GM12878 (cell line): Measurements from ENCODE around the gene HAGHL. TPM values are rescaled to one million over a fixed set of nuclear protein-coding genes. Genes with fewer than 3 reads are reported as not detected.

Experiments used
- ATAC-seq: fragments of 200-7000 bp; cut with Tn5 transposase; 3 replicates; pipeline ENCODE4 v1.9.1; 2020; ENCODE audit warnings: mild to moderate bottlenecking, moderate library complexity
- BruUV-seq: library from RNA; stranded (reverse); fragments of 400-500 nt; replicated peaks from 2 replicates; lab custom pipeline; 2021; lab: Mats Ljungman, UMichigan
- CTCF ChIA-PET: fragments of 300-600 bp; sonication (Branson Sonifier 250); formaldehyde crosslinking; extraction: SDS; loops from one replicate; lab custom pipeline; 2021; ENCODE audit warnings: inconsistent platforms; lab: Yijun Ruan, JAX
- POLR2A ChIA-PET: fragments of 350-600 bp; formaldehyde crosslinking; extraction: SDS; loops from one replicate; lab custom pipeline; 2021; ENCODE audit warnings: inconsistent platforms; lab: Charles Lee
- RAD21 ChIA-PET: fragments of 300-600 bp; sonication (Branson Sonifier 250); formaldehyde crosslinking; loops from one replicate; lab custom pipeline; 2023; ENCODE audit warnings: antibody characterized with exemption; ENCODE audit not compliant: unreplicated experiment; lab: Charles Lee
- SMC1A ChIA-PET: fragments of 300-600 bp; sonication (Branson Sonifier 250); formaldehyde crosslinking; loops from one replicate; lab custom pipeline; 2023; ENCODE audit not compliant: unreplicated experiment, uncharacterized antibody; lab: Charles Lee
- DNase-seq: peaks from one replicate; pipeline ENCODE4 v3.0.0-alpha.2; 2011; ENCODE audit warnings: low read depth, low spot score
- FAIRE-seq: peaks from 3 replicates; lab custom pipeline; 2011; peaks lifted over from hg19 to GRCh38; lab: Jason Lieb, UNC
- H2AFZ ChIP-seq: 2 replicates; pipeline ENCODE4 v1.6.0; 2011; ENCODE audit warnings: low read depth, low read length, control low read depth; ENCODE audit not compliant: control insufficient read depth
- H3K27ac ChIP-seq: 2 replicates; pipeline ENCODE4 v1.5.1; 2011; ENCODE audit warnings: control low read depth; ENCODE audit not compliant: control insufficient read depth, insufficient read depth
- H3K27me3 ChIP-seq, 2 experiments: replicated peaks in 1 of 2; 2 replicates each; pipeline versions ENCODE4 v1.6.0 to v1.6.1; 2011; ENCODE audit warnings: low read length in 1 of 2; ENCODE audit not compliant: control insufficient read depth in 2 of 2, insufficient read depth in 2 of 2
- H3K36me3 ChIP-seq, 2 experiments: 2 replicates each; pipeline ENCODE4 v1.5.1; 2011; ENCODE audit warnings: low read length in 1 of 2; ENCODE audit not compliant: control insufficient read depth in 2 of 2, insufficient read depth in 2 of 2
- H3K4me1 ChIP-seq: 2 replicates; pipeline ENCODE4 v1.6.1; 2011; ENCODE audit warnings: mild to moderate bottlenecking, low read length, moderate library complexity, mixed read lengths; ENCODE audit not compliant: control insufficient read depth, insufficient read depth
- H3K4me2 ChIP-seq: 2 replicates; pipeline ENCODE4 v1.6.0; 2011; ENCODE audit warnings: control low read depth; ENCODE audit not compliant: control insufficient read depth, insufficient read depth
- H3K4me3 ChIP-seq: fragments of 200-600 bp; sonication (generic); 2 replicates; pipeline ENCODE4 v1.5.1; 2016
- H3K79me2 ChIP-seq: 2 replicates; pipeline ENCODE4 v1.6.0; 2011; ENCODE audit warnings: low read length; ENCODE audit not compliant: control insufficient read depth, insufficient read depth
- H3K9ac ChIP-seq: 2 replicates; pipeline ENCODE4 v1.8.0; 2011; ENCODE audit warnings: low read length, control low read depth, mixed read lengths; ENCODE audit not compliant: control insufficient read depth, insufficient read depth
- H3K9me3 ChIP-seq: replicated peaks from 3 replicates; pipeline ENCODE4 v1.5.1; 2011; ENCODE audit warnings: mild to moderate bottlenecking, low read length; ENCODE audit not compliant: control insufficient read depth, insufficient read depth
- H4K20me1 ChIP-seq: 2 replicates; pipeline ENCODE4 v1.6.0; 2011; ENCODE audit not compliant: control insufficient read depth, insufficient read depth
- BCL11A ChIP-seq: IDR thresholded peaks from 2 replicates; pipeline ENCODE4 v1.6.1; 2011; ENCODE audit warnings: low read depth, low read length
- BCLAF1 ChIP-seq: fragments of 450-650 bp; IDR thresholded peaks from 2 replicates; pipeline ENCODE4 v1.6.1; 2017; ENCODE audit warnings: antibody characterized with exemption, mild to moderate bottlenecking, moderate library complexity
- CREM ChIP-seq: IDR thresholded peaks from 2 replicates; pipeline ENCODE4 v1.6.1; 2014; ENCODE audit warnings: antibody characterized with exemption, low read depth
- EGR1 ChIP-seq, 2 experiments: IDR thresholded peaks; 1 replicate in 1 of 2; 2 replicates in 1 of 2; pipeline ENCODE4 v1.6.1; 2011 to 2012; ENCODE audit warnings: low read depth in 2 of 2, low read length in 2 of 2, borderline replicate concordance in 1 of 2, mild to moderate bottlenecking in 1 of 2, moderate library complexity in 1 of 2
- MLLT1 ChIP-seq: fragments of 450-650 bp; IDR thresholded peaks from 2 replicates; pipeline ENCODE4 v1.6.1; 2016; ENCODE audit warnings: mild to moderate bottlenecking
- POLR2A ChIP-seq: IDR thresholded peaks from 2 replicates; pipeline ENCODE4 v1.6.1; 2011; ENCODE audit warnings: low read depth, mild to moderate bottlenecking, low read length
- POU2F2 ChIP-seq: IDR thresholded peaks from 3 replicates; pipeline ENCODE4 v1.6.1; 2011; ENCODE audit warnings: low read depth, mild to moderate bottlenecking, low read length, borderline replicate concordance
- RB1 ChIP-seq: fragments of 450-650 bp; formaldehyde crosslinking; IDR thresholded peaks from 2 replicates; pipeline ENCODE4 v1.6.1; 2017; ENCODE audit warnings: mild to moderate bottlenecking, borderline replicate concordance
- RBBP5 ChIP-seq: fragments of 200-600 bp; sonication (generic); conservative IDR thresholded peaks from 2 replicates; pipeline ENCODE4 v1.6.1; 2016
- SIX5 ChIP-seq: IDR thresholded peaks from 2 replicates; pipeline ENCODE4 v1.6.1; 2011; ENCODE audit warnings: mild to moderate bottlenecking, low read depth, low read length, moderate library complexity; ENCODE audit not compliant: severe bottlenecking
- SPI1 ChIP-seq: IDR thresholded peaks from 2 replicates; pipeline ENCODE4 v1.6.1; 2011; ENCODE audit warnings: low read depth, mild to moderate bottlenecking, low read length, moderate library complexity, borderline replicate concordance; ENCODE audit not compliant: insufficient read depth
- WGBS: methylation state at CpG from one replicate; pipeline ENCODE4 v1.1.6; 2016; ENCODE audit warnings: low lambda C conversion rate; ENCODE audit not compliant: insufficient replicate concordance, insufficient coverage; ENCODE audit errors: missing lambda C conversion rate; 5-methylcytosine and 5-hydroxymethylcytosine counted together
- in situ Hi-C: fragments of 300-500 bp; cut with MboI; formaldehyde crosslinking; loops from 9 replicates; pipeline ENCODE4 v1.14.3; 2018; ENCODE audit warnings: mixed read lengths
- intact Hi-C: fragments of 100-400 bp; cut with micrococcal nuclease; formaldehyde crosslinking; loops from one replicate; pipeline ENCODE4 v1.14.2; 2022; ENCODE audit not compliant: unreplicated experiment
- polyA plus RNA-seq, 11 experiments: library from polyadenylated mRNA; depleted of rRNA in 4 of 11; unstranded in 6 of 11; stranded (reverse) in 5 of 11; fragments of >200 nt; fragmentation: Nextera tagmentation in 4 of 11; fragmentation: Illumina TruSeq in 1 of 11; extraction: Ambion mirVana in 4 of 11; extraction: Trizol in 1 of 11; gene quantifications; 1 replicate in 1 of 11; 2 replicates in 10 of 11; pipeline versions ENCODE4 v1.2.1 to v1.2.3, GENCODE V29; 2011 to 2016; ENCODE audit warnings: inconsistent platforms in 2 of 11, missing spikeins in 2 of 11, low read depth in 1 of 11
- total RNA-seq, 4 experiments: library from RNA; depleted of rRNA in 3 of 4; stranded (reverse); fragments of >200 nt in 3 of 4; fragmentation: Illumina TruSeq in 1 of 4; extraction: Trizol in 1 of 4; gene quantifications; 2 replicates each; pipeline versions ENCODE4 v1.2.1 to v1.2.3, GENCODE V29; 2013 to 2021
- TF ChIP-seq, protein P1 (sequence below): fragments of 450-650 bp; IDR thresholded peaks from 2 replicates; pipeline ENCODE4 v1.6.1; 2017; ENCODE audit warnings: borderline replicate concordance

HAGHL gene
- total and polyA plus RNA-seq, 10 of the 15 experiments (the other 5 are each of a cell fraction or from before 2014, with no cell fraction given), result 0.23 to 44.6 (median 16.4) TPM

- no peaks in the 10 kb centered on the region for H3K27me3 ChIP-seq
- no peak overlapping the region for H2AFZ ChIP-seq
- ChIA-PET SMC1A (no interaction called here), RAD21 (interaction anchor here (0.6 kb wide), 1 partner anchor 40 kb away, joined by 3 read pairs; no protein-coding TSS in a partner anchor), CTCF (no interaction called here), POLR2A (no interaction called here)
- no peak overlapping the region for H3K27ac ChIP-seq
- FAIRE-seq (no peak), DNase-seq (no peak), ATAC-seq (no peak)
- no peak for TF ChIP-seq SPI1
- TF ChIP-seq SIX5, result no peak
- no peak for TF ChIP-seq POLR2A
- TF ChIP-seq CREM, result no peak
- TF ChIP-seq MLLT1, result no peak
- no peak for TF ChIP-seq POU2F2
- TF ChIP-seq, protein P1, sequence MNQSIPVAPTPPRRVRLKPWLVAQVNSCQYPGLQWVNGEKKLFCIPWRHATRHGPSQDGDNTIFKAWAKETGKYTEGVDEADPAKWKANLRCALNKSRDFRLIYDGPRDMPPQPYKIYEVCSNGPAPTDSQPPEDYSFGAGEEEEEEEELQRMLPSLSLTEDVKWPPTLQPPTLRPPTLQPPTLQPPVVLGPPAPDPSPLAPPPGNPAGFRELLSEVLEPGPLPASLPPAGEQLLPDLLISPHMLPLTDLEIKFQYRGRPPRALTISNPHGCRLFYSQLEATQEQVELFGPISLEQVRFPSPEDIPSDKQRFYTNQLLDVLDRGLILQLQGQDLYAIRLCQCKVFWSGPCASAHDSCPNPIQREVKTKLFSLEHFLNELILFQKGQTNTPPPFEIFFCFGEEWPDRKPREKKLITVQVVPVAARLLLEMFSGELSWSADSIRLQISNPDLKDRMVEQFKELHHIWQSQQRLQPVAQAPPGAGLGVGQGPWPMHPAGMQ, result no peak
- TF ChIP-seq RB1, result no peak
- TF ChIP-seq BCLAF1, result no peak
- no peak for TF ChIP-seq EGR1 (IDR thresholded peaks at IDR 0.05; ENCODE audit: borderline replicate concordance in 1 of 2, low read depth in 2 of 2, low read length in 2 of 2)
- no peak for TF ChIP-seq RBBP5
- TF ChIP-seq BCL11A, result no peak
- BruUV-seq, result no TSS peak
- no peak overlapping the region for H3K4me3 ChIP-seq
- no peaks in the 10 kb centered on the region for H3K79me2 ChIP-seq
- H3K9me3 ChIP-seq, result no peaks in the 10 kb centered on the region; the same call in 2 of the 3 replicates
- H3K4me1 ChIP-seq, result no peaks in the 10 kb centered on the region
- intact Hi-C loops, result no loop called here
- no peaks in the 10 kb centered on the region for H4K20me1 ChIP-seq
- WGBS, result 63% methylated on average over 14 of the region's 15 CpGs
- H3K36me3 ChIP-seq, result no peaks in the 10 kb centered on the region
- in situ Hi-C loops, result no loop called here
- no peak overlapping the region for H3K4me2 ChIP-seq
- no peak overlapping the region for H3K9ac ChIP-seq
These were observed 33.2 kb downstream of the HAGHL start for GRCh38 chr16:760065-760464.
